ENCODE measurements around the gene SCARB1.

SCARB1 gene

GRCh38 chr12:124861898-124862676 lies 1.6 kb downstream of the SCARB1 start:
- no peak for DNase-seq

GRCh38 chr12:124861492-124861891 lies 2.2 kb downstream of the SCARB1 start:
- DNase-seq: no peak

GRCh38 chr12:124857921-124858461 lies 5.7 kb downstream of the SCARB1 start:
- DNase-seq: no peak

- no peak for DNase-seq
Observed at GRCh38 chr12:124856842-124857178, 6.9 kb downstream of the SCARB1 start.

GRCh38 chr12:124856132-124856841 lies 7.4 kb downstream of the SCARB1 start:
- no peak for DNase-seq

GRCh38 chr12:124855275-124855957 lies 8.2 kb downstream of the SCARB1 start:
- no peak for DNase-seq

- DNase-seq: no peak
Observed at GRCh38 chr12:124854637-124855184, 9.0 kb downstream of the SCARB1 start.

GRCh38 chr12:124853781-124854636 lies 9.7 kb downstream of the SCARB1 start:
- no peak for DNase-seq

- no peak for DNase-seq
Observed at GRCh38 chr12:124852911-124853427, 10.7 kb downstream of the SCARB1 start.

- no peak for DNase-seq
Observed at GRCh38 chr12:124852329-124852831, 11.3 kb downstream of the SCARB1 start.

- no peak for DNase-seq
Observed at GRCh38 chr12:124851342-124851741, 12.3 kb downstream of the SCARB1 start.

GRCh38 chr12:124849382-124849781 lies 14.3 kb downstream of the SCARB1 start:
- no peak for DNase-seq

- no peak for DNase-seq
Observed at GRCh38 chr12:124848621-124849380, 14.9 kb downstream of the SCARB1 start.

- no peak for DNase-seq
Observed at GRCh38 chr12:124847113-124848074, 16.3 kb downstream of the SCARB1 start.

GRCh38 chr12:124844411-124845397 lies 19.0 kb downstream of the SCARB1 start:
- no peak for DNase-seq

GRCh38 chr12:124842800-124843510 lies 20.7 kb downstream of the SCARB1 start:
- no peak for DNase-seq

GRCh38 chr12:124842073-124842749 lies 21.5 kb downstream of the SCARB1 start:
- DNase-seq: no peak
